ENCODE results near the gene LIMCH1.

- TF ChIP-seq CTCF (IDR thresholded peaks at IDR 0.05) (no peak), EP300 (IDR thresholded peaks at IDR 0.05) (no peak), POLR2A (IDR thresholded peaks at IDR 0.05) (no peak)
Measured at GRCh38 chr4:41670530-41670929, 132.6 kb downstream of the LIMCH1 start.

Measured in suprapubic skin (tissue), 3 donors.